SKM-1 treated with dmso at 0.1 percent for 144 hours (cell line): Measurements from ENCODE around the gene MRPL55.
"Not testable (repeated sequence)": the region's sequence is repeated elsewhere in the genome, so short reads cannot be mapped to it uniquely, and the experiment has no call there.

Experiments
- DNase-seq: peaks from one replicate; lab custom pipeline; 2025; ENCODE audit not compliant: unreplicated experiment; lab: John Stamatoyannopoulos, UW

Gene MRPL55

DNA sequence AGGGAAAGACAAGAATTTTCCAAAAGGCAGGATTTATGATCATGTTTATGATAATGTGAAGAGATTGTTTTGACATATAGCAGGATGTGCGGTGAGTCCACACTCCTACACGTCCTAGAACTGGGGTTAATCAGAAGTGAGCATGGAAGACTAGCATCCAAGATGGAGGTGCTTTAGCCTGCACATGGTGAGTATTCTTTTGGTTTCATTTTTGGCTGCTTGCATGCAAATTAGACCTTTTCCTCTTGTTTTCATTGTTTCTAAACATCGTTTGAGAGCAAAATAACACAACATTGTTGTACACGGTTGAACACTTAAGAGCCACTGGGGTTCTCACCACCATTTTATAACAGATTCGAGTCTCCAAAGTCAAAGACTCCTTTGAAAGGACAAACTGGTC is 16.1 kb upstream of the MRPL55 start:
- DNase-seq = no peak

- DNase-seq = no peak
These were observed 14.4 kb upstream of the MRPL55 start for GRCh38 chr1:228123505-228123904.

DNA sequence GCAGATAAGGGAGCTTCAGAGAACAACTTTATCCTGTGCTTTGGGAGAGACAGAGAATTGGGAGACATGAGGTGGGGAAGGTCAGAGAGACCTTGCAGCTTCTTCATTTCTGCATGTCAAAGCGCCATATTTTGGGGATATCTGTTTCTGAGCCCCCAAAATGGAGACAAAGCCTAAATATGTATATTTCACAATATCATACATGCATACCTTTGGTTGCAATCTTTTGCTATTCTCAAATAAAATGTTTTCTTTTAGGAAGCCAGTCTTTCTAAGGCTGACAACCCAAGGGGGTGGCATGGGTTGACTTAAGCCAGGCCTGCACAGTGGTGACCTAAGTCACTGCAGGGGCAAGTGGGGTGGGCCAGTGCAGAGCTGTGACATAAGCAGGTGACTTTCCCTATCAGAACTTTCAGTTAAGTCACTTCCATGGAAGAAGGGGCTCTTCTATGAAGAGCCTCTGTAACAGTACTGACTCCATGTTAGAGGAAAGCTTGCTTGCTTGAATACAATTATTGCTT is 13.9 kb upstream of the MRPL55 start:
- DNase-seq = no peak

DNA sequence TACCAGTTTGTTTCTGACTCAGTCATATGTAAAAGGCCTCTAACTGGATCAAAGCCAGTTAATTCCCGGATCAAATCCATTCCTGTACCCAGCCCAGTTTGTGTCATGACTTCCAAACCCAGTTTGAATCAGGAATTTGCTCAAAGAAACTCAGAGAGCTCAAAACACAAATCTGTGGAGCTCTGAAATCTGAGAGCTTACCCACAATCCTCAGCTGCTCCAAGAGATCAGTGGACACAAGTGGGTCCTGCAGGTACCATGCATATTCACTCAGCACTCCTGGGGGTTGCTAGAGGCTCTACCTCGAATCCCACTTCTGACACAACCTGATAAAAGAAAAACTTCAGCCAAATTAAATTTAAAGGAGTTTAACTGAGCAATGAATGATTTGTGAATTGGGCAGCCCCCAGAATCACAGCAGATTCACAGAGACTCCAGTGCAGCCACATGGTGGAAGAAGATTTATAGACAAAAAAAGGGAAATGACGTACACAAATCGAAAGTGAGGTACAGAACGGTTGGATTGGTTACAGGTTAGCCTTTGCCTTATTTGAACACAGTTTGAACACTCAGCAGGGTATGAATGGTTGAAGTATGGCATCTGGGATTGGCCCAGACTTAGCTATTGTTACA is 11.9 kb upstream of the MRPL55 start:
- no peak for DNase-seq

- DNase-seq = no peak
These were observed 11.3 kb upstream of the MRPL55 start for GRCh38 chr1:228120351-228120750.

GRCh38 chr1:228118040-228118439 is 8.9 kb upstream of the MRPL55 start:
- no peak for DNase-seq

- no peak for DNase-seq
These were observed 8.2 kb upstream of the MRPL55 start for GRCh38 chr1:228117335-228117734.

DNA sequence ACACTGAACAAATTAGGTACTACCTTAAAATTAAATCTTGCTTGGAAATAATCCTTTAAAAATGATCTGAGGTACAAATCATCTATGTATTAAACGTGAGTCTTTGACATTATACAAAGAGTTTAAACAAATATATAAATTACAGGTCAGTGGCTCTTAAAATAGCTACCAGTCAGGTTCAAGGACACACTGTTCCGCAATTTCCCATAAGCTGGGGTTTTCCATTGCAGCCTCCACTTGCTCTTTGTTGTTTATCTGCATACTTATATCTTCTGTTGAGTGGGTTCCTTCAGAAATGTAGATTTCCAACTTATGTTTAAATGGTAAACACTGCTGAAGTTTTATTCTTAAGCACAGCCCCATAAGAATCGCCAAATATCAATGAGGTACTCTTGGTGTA is 5.7 kb upstream of the MRPL55 start:
- DNase-seq = no peak

GRCh38 chr1:228112617-228113016 is 3.5 kb upstream of the MRPL55 start:
- DNase-seq = no peak

DNA sequence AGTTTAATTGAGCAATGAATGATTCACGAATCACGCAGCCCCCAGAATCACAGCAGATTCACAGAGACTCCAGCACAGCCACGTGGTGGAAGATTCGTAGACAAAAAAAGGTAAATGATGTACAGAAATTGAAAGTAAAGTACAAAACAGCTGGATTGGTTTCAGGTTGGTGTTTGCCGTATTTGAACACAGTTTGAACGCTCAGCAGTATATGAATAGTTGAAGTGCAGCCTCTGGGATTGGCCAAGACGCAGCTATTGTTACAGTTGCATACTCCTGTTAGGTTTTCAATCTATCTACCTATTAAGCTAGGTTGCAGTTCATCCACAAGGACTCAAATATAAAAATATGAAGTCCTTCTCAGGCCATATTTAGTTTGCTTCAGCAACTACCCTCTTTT is 3.1 kb upstream of the MRPL55 start:
- DNase-seq = no peak

DNA sequence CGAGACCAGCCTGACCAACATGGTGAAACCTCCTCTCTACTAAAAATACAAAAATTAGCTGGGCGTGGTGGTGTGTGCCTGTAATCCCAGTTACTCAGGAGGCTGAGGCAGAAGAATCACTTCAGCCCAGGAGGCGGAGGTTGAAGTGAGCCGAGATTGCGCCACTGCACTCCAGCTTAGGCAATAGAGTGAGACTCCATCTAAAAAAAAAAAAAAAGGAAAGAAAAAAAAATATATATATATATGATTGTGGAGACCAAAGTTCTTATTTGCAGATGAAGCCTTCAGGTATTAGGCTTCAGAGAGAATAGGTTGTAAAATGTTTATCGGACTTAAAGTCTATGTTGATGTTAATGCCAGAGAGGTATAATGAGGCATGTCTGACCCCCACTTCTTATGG is 2.2 kb upstream of the MRPL55 start:
- not testable (repeated sequence) for DNase-seq

DNA sequence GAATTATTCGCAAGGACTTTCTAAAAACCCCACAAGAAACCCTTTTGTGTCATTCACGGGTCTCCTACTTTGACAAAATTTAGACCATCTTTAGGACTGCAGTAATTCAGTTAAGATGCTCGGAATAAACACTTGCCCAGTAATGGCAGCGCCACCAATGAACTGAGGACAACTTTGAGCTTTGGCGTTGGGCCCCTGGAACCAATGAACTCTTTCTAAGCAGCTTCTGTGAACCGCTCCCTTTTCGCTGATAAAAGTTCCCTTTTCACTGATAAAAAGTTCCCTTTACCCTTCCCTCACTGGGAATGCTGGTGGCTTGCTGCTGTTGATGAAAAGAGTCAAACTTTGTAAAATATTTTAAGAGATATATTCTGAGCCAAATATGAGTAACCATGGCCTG is 1.5 kb upstream of the MRPL55 start:
- DNase-seq = no peak

GRCh38 chr1:228109962-228110488 is 926 bp upstream of the MRPL55 start:
- no peak for DNase-seq

DNA sequence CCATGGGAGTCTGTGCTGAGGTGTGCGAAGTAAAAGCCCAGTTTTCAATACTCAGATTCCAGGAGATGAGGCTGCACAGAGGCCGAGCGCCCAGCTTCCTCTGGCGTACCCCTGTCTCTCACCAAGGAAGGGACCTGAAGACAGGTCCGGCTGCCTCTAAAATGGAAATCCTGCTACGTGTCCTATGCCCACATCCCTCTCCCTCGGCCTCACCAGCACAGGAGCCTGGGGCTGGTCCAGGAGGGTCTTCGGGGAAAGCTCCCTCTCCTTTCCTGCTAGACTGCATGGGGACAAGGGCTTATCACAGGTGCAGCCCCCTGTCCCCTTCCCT is 392 bp downstream of the MRPL55 start:
- no peak for DNase-seq

GRCh38 chr1:228108055-228108690 is 926 bp downstream of the MRPL55 start:
- DNase-seq = no peak

GRCh38 chr1:228107636-228108035 is 1.5 kb downstream of the MRPL55 start:
- DNase-seq = no peak

GRCh38 chr1:228106800-228107054 is 2.4 kb downstream of the MRPL55 start:
- DNase-seq = no peak

- DNase-seq = no peak
These were observed 2.9 kb downstream of the MRPL55 start for GRCh38 chr1:228105996-228106799.

DNA sequence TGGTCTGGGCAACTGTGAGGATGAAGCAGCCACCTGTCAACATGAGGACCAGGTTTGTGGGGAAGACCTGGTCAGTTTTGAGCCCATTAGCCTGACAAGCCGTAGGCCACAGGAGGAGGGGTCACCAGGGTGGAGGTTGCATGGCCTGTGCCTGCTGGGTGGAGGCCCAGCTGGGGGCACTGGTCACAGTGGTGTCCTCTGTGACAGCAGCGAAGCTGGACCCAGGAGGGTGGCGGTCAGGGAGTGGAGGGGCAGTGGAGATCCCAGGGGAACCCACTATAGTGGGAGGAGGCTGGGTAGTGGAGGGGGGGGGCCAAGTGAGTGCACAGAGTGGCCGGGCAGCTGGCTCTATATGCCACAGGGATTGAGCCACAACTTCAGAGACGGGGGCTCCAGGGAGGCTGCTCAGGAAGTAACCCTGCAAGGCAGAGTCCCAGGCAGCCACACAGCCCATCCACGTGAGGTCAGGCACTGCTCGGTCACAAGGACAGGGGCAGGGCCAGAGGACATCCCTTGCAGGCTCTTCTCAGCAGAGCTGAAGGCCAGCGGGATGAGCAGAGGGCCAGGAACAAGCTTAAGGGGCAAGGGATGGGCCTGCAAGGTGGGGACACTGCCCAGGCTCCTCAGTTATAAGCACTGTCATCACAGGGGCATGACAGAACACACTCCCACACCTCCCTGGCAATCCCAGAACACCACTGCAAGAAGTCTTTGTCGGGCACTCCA is 3.7 kb downstream of the MRPL55 start:
- no peak for DNase-seq

GRCh38 chr1:228104526-228105269 is 4.4 kb downstream of the MRPL55 start:
- DNase-seq = no peak
